ENCODE measurements around the gene JRKL.
"Not testable (repeated sequence)": the region's sequence is repeated elsewhere in the genome, so short reads cannot be mapped to it uniquely, and the experiment has no call there.

The JRKL gene

DNA sequence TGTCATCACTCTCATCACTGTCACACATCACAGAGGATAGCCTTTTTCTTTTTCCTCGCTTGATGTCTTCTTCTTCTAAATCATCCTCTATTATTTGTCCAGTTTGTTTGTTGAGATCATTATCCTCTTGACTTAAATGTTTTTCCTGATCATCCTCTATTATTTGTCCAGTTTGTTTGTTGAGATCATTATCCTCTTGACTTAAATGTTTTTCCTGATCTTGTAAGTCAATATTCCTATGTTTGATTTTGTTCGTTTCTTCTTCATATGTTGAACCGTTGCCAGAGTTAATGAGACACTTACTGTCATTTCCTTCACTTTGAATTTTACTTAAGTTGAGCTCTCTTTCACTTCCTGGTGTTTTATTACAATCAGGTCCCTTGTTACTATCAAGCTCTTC, 5.7 kb upstream of the JRKL start:
- peaks cover 72% of the 10 kb centered on the region for H3K36me3 Mint-ChIP-seq
- H3K4me1 Mint-ChIP-seq: peaks cover 27% of the 10 kb centered on the region
- H3K4me3 Mint-ChIP-seq: no peak overlapping the region
- H3K9me3 Mint-ChIP-seq: no peaks in the 10 kb centered on the region
- H3K27ac Mint-ChIP-seq: no peak overlapping the region
- DNase-seq (ENCODE audit: low spot score in 2 of 2) (no peak), ATAC-seq (no peak)

DNA sequence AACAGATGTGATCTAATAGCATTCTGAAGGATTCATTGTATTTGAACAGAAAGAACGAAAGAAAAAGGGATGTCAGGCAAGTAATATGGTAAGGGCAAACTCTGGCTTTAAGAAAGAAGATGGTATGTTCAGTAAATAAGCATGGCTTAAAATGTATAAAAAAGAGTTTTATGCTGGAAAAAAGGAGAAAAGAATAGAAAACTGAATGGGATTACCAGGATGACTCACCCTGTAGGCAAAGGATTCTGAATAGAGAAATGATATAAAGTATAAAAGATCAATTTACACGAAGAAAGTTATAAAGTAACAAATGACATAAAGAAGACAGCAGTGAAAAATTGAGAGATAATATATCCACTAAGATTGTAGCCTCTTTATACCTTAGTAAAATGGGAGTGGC, 4.6 kb upstream of the JRKL start:
- peaks cover 28% of the 10 kb centered on the region for H3K4me1 Mint-ChIP-seq
- no peak for ATAC-seq
- peaks cover 69% of the 10 kb centered on the region for H3K36me3 Mint-ChIP-seq
- DNase-seq (ENCODE audit: low spot score in 2 of 2): no peak
- no peaks in the 10 kb centered on the region for H3K9me3 Mint-ChIP-seq
- no peak overlapping the region for H3K4me3 Mint-ChIP-seq
- no peak overlapping the region for H3K27ac Mint-ChIP-seq

DNA sequence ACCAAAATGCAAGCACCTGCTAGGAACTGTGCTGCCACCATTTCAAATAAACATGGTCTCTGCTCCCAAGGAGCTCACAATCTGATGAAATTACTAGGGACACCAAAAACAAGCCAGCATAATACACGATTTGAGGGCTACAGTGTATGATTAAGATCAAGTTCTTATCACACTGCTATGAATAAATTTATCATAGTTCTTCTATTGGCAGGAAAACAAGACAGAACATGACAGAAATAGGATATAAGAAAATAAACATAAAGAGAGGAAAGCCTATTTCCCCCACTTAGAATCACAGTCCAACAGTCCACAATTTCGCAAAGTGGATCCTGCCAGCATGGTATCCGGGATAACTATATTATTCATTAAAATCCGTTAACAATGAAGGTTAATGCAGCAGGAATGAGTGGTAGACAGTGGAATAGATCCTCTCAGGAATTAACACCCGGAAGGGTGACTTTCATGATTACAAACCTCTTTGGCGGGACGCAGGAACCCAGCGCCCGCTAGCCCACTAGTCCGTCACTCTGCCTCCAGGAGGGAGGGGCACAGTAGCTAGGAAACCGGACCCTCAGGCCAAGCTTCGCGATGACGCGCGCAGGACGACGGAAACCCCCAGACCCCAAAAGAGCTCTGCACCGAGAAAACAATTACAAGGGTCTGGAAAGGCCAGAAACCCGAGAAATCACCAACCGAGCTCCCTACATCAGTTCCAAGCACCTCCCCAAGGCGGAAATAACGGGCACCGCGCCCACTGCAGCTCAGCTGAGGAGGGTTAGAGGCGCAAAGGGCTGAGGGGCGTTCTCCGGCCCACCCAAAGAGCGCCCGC, 708 bp upstream of the JRKL start:
- Mint-ChIP-seq H3K4me1 (peaks cover 44% of the 10 kb centered on the region), H3K4me3 (peak overlapping the region; percentile 86), H3K27ac (peak overlapping the region; percentile 90), H3K9me3 (no peaks in the 10 kb centered on the region), H3K36me3 (peaks cover 40% of the 10 kb centered on the region)
- ATAC-seq: peak; percentile 75
- DNase-seq (ENCODE audit: low spot score in 2 of 2): no peak

DNA sequence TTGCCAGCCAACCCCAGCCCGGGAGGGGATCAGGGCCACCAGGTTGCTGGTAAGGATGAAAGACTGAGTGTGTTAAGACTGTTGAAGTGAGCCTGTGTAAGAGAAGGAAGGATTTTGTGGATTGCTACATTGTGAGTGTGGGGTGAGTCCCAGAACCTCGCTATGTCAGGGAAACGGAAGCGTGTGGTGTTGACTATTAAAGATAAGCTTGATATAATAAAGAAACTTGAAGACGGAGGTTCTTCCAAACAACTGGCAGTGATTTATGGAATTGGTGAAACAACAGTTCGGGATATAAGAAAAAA, 627 bp downstream of the JRKL start:
- H3K27ac Mint-ChIP-seq: peak overlapping the region; percentile 90
- DNase-seq (ENCODE audit: low spot score in 2 of 2): no peak
- H3K9me3 Mint-ChIP-seq: no peaks in the 10 kb centered on the region
- peaks cover 31% of the 10 kb centered on the region for H3K36me3 Mint-ChIP-seq
- H3K4me3 Mint-ChIP-seq: peak overlapping the region; percentile 86
- peaks cover 35% of the 10 kb centered on the region for H3K4me1 Mint-ChIP-seq
- no peak for ATAC-seq

DNA sequence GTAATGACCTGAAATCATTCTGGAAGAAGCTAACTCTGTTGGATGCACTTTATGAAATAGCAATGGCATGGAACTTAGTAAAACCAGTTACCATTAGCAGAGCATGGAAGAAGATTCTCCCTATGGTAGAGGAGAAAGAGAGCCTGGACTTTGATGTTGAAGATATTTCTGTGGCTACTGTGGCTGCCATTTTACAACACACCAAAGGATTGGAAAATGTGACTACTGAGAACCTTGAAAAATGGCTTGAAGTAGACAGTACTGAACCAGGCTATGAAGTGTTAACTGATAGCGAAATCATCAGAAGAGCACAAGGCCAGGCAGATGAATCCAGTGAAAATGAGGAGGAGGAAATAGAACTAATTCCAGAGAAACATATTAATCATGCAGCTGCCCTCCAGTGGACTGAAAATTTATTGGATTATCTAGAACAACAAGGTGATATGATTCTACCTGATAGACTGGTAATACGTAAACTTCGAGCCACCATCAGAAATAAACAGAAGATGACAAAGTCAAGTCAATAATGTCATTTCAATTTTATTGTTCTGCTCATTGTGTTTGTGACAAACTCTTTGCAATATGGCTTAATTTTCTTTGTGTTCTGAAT, 2.0 kb downstream of the JRKL start:
- DNase-seq (ENCODE audit: low spot score in 2 of 2): no peak
- ATAC-seq: no peak
- Mint-ChIP-seq H3K4me1 (peaks cover 34% of the 10 kb centered on the region), H3K27ac (no peak overlapping the region), H3K36me3 (peaks cover 19% of the 10 kb centered on the region), H3K9me3 (no peaks in the 10 kb centered on the region), H3K4me3 (peak overlapping the region; percentile 86)

DNA sequence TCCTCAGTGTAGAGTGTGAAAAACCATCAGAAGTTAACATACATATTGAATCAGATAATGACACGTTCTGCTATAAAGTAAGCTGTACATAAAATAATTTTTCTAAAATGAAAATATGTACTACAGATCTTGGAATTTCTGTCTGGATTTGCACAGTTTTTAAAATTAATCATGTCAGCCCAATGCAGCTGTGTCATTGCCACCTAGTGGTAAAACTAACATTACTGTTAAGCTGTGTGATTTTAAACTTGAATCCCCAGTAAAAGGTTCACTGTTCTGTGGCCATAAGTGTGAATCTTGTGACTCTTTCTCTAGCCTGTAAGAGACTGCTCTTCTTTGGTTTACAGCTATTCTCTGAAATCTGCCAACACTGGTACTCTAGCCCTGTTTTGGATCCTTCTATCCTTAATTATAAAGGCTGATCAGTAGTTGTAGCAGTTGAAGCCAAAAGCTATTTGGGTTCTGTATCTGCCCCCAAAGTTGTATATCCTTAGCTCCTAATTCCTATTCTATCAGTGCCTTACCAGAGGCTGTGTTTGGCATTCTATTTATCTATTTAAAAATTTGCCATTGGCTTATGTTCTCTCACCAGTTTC, 4.0 kb downstream of the JRKL start:
- H3K9me3 Mint-ChIP-seq: no peaks in the 10 kb centered on the region
- H3K4me3 Mint-ChIP-seq: no peak overlapping the region
- no peak overlapping the region for H3K27ac Mint-ChIP-seq
- peaks cover 22% of the 10 kb centered on the region for H3K4me1 Mint-ChIP-seq
- H3K36me3 Mint-ChIP-seq: peaks cover 6% of the 10 kb centered on the region
- no peak for ATAC-seq
- DNase-seq (ENCODE audit: low spot score in 2 of 2): no peak

DNA sequence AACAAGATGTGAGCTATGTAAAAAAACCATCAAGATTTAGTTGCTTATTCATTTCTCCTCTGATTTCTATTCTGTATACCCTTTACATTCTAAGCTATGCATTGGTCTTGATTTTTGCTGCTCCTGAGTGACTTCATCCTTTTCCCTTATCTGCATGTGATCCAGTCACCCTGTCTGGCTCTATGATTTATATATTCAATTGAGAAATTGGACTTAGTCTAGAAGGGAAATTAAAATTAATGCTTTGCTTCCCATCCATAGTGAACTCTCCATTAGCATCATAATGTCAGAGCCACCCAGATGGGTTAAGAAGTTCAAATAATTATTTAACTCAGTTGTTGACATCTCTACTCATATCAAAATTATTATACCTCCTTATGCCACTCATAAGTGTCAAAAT, 5.0 kb downstream of the JRKL start:
- peaks cover 20% of the 10 kb centered on the region for H3K4me1 Mint-ChIP-seq
- no peak overlapping the region for H3K27ac Mint-ChIP-seq
- peaks cover 5% of the 10 kb centered on the region for H3K36me3 Mint-ChIP-seq
- no peak for ATAC-seq
- H3K4me3 Mint-ChIP-seq: no peak overlapping the region
- DNase-seq (ENCODE audit: low spot score in 2 of 2): no peak
- H3K9me3 Mint-ChIP-seq: no peaks in the 10 kb centered on the region

DNA sequence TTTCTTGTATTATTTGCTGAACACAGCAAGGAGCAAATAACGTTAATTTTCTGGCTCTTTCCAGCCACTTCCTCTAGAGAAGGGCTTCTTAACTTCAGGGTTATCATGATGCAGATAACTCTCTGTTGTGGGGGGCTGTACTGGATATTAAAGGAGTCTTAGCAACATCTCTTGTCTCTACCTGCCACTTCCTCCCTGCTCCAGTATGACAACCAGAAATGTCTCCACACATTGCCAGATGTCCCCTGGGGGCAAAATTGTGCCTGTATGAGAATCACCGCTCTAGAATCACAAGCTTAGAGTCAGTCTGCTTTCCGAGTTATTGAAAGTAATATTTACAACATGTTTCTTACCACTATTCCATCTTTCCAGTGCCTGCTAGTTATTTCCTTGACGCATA, 6.8 kb downstream of the JRKL start:
- H3K9me3 Mint-ChIP-seq: no peaks in the 10 kb centered on the region
- no peak overlapping the region for H3K4me3 Mint-ChIP-seq
- H3K36me3 Mint-ChIP-seq: no peaks in the 10 kb centered on the region
- ATAC-seq: no peak
- H3K27ac Mint-ChIP-seq: no peak overlapping the region
- DNase-seq (ENCODE audit: low spot score in 2 of 2): no peak
- H3K4me1 Mint-ChIP-seq: peaks cover 6% of the 10 kb centered on the region

DNA sequence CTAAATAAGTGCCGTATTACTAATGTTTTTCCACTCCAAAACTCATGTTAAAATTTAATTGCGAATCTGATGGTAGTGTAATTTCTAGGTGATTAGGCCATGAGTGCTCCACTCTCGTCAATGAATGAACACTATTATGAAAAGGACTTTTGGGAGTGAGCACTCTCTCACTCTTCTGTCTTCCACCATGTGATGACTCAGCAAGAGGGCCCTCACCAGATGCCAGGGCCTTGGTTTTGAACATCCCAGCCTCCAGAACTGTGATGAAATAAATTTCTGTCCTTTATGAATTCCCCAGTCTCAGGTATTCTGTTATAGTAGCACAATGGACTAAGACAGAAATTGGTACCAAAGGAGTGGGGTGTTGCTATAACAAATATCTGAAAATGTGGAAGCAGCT, 8.1 kb downstream of the JRKL start:
- Mint-ChIP-seq H3K4me3 (no peak overlapping the region), H3K4me1 (no peaks in the 10 kb centered on the region), H3K9me3 (no peaks in the 10 kb centered on the region), H3K27ac (no peak overlapping the region), H3K36me3 (no peaks in the 10 kb centered on the region)
- DNase-seq (ENCODE audit: low spot score in 2 of 2) (no peak), ATAC-seq (no peak)

DNA sequence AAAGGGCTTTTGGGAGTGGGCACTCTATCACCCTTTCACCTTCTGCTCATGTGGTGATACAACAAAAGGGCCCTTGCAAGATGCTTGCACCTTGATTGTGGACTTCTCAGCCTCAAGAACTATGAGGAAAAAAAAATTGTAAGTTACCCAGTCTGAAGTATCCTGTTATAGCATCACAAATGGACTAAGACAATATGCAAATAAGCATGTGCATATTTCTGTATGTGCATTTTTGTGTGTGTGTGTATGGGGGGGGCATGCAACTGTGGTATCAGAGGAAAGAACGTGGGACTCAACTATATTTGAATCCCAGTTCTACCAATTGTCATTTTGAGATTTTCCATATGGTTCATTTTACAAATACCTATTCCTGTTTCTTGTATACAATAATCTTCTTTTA, 10.9 kb downstream of the JRKL start:
- ATAC-seq (no peak), DNase-seq (ENCODE audit: low spot score in 2 of 2) (no peak)
- Mint-ChIP-seq H3K36me3 (no peaks in the 10 kb centered on the region), H3K4me3 (no peak overlapping the region), H3K27ac (no peak overlapping the region), H3K4me1 (no peaks in the 10 kb centered on the region), H3K9me3 (no peaks in the 10 kb centered on the region)

DNA sequence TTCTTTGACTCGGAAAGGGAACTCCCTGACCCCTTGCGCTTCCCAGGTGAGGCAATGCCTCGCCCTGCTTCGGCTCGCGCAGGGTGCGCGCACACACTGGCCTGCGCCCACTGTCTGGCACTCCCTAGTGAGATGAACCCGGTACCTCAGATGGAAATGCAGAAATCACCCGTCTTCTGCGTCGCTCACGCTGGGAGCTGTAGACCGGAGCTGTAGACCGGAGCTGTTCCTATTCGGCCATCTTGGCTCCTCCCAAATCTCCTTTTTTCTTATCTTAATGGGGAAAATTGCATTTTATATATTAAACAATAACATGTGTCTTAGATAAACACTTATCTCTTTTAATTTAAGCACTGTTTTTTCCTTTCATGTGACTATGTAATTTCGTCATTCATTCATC, 21.6 kb downstream of the JRKL start:
- DNase-seq (ENCODE audit: low spot score in 2 of 2); H3K36me3 Mint-ChIP-seq; H3K4me1 Mint-ChIP-seq; H3K9me3 Mint-ChIP-seq; ATAC-seq; H3K27ac Mint-ChIP-seq: not testable (repeated sequence)
- peak overlapping the region; percentile 30 for H3K4me3 Mint-ChIP-seq

DNA sequence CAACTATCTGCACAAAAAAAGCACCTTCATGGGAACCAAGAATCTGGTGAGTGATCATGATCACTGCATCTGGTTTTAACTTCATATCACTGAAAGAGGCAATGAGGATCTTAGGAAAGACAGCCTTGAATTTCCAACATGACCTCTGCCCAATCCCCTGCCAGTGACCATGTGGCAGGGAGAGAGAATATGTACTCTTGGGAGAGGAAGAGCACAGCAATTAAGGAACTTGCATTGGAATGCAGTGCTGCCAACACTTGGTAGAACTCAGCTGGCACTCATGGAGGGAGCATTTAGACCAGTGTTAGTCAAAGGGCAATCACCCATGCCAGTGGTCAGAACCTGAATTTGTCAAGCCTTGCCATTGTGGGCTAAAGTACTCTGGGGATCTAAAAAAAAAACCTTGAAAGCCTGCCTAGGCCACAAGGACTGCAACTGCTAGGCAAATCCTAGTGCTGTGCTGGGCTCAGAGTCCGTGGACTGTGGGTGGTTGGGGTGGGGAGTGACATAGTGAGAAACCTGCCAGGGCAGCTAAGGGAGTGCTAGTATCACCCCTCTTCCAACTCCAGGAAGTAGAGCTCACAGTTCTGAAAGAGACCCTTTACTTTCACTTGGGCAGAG, 23.1 kb downstream of the JRKL start:
- no peak overlapping the region for H3K4me3 Mint-ChIP-seq
- no peak for DNase-seq (ENCODE audit: low spot score in 2 of 2)
- no peaks in the 10 kb centered on the region for H3K36me3 Mint-ChIP-seq
- H3K27ac Mint-ChIP-seq: no peak overlapping the region
- no peaks in the 10 kb centered on the region for H3K4me1 Mint-ChIP-seq
- no peak for ATAC-seq
- no peaks in the 10 kb centered on the region for H3K9me3 Mint-ChIP-seq

DNA sequence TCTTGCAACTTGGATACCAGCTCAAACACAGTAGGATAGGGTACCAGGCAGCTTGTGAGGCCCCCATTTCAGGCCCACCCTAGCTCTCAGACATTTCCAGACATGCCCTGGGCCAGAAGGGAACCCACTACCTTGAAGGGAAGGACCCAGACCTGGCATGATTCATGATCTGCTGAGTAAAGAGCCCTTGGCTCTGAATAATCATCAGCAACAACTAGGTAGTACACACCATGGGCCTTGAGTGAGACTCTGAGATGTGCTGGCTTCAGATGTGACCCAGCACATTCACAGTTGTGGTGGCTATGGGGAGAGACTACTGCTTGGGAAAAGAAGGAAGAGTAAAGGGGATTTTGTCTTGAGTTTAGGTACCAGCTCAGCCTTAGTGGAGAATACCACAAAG, 23.6 kb downstream of the JRKL start:
- Mint-ChIP-seq H3K4me1 (no peaks in the 10 kb centered on the region), H3K4me3 (no peak overlapping the region), H3K9me3 (no peaks in the 10 kb centered on the region), H3K27ac (no peak overlapping the region), H3K36me3 (no peaks in the 10 kb centered on the region)
- no peak for DNase-seq (ENCODE audit: low spot score in 2 of 2)
- peak; percentile 46 for ATAC-seq

DNA sequence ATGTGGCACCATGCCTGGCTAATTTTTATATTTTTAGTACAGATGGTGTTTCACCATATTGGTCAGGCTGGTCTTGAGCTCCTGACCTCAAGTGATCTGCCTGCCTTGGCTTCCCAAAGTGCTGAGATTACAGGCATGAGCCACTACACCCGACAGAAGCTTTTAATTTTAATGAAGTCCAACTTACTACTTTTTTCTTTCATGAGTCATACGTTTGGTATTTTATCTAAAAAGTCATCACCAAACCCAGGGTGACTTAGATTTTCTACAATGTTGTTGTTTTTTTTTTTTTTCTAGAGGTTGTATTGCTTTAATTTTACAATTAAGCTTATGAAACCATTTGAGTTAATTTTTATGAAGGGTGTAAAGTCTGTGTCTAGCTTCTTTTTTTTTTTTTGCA, 34.9 kb downstream of the JRKL start:
- DNase-seq (ENCODE audit: low spot score in 2 of 2): no peak

DNA sequence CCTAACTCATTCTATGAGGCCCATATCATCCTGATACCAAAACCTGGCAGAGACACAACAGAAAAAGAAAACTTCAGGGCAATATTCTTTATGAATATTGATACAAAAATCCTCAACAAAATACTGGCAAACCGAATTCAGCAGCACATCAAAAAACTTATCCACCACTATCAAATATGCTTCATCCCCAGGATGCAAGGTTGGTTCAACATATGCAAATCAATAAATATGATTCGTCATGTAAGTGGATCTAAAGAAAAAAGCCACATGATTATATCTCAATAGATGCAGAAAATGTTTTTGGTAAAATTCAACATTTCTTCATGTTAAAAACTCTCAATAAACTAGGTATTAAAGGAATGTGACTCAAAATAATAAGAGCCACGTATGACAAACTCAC, 40.9 kb downstream of the JRKL start:
- Mint-ChIP-seq H3K4me1 (no peaks in the 10 kb centered on the region), H3K27ac (no peak overlapping the region), H3K9me3 (no peaks in the 10 kb centered on the region), H3K4me3 (no peak overlapping the region), H3K36me3 (no peaks in the 10 kb centered on the region)
- DNase-seq (ENCODE audit: low spot score in 2 of 2): no peak
- no peak for ATAC-seq

More for the DNA sequence above, 34.9 kb downstream of the JRKL start:
- Mint-ChIP-seq H3K4me3 (no peak overlapping the region), H3K4me1 (no peaks in the 10 kb centered on the region), H3K9me3 (no peaks in the 10 kb centered on the region), H3K36me3 (no peaks in the 10 kb centered on the region), H3K27ac (no peak overlapping the region)
- peak; percentile 46 for ATAC-seq

DNA sequence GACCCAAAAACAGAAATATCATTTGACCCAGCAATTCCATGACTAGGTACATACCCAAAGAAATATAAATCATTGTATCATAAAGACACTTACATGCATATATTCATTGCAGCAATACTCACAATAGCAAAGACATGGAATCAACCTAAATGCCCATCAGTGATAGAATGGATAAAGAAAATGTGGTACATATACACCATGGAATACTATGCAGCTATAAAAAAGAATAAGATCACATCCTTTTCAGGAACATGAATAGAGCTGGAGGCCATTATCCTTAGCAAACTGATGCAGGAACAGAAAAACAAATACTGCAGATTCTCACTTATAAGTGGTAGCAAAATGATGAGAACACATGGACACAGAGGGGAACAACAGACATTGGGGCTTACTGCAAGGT, 42.8 kb downstream of the JRKL start:
- H3K4me1 Mint-ChIP-seq; H3K9me3 Mint-ChIP-seq; H3K27ac Mint-ChIP-seq; H3K4me3 Mint-ChIP-seq; ATAC-seq; DNase-seq (ENCODE audit: low spot score in 2 of 2); H3K36me3 Mint-ChIP-seq: not testable (repeated sequence)

All from stimulated activated effector memory CD8-positive, alpha-beta T cell treated with anti-CD3 and anti-CD28 coated beads, Interleukin-12 subunit alpha, Interleukin-12 subunit beta, amount 100 ng/mL, for 72 hours (primary cell).